Chondrocyte (in vitro differentiated cells): ENCODE measurements around the gene HEBP1. TPM values are rescaled to one million over a fixed set of nuclear protein-coding genes. Genes with fewer than 3 reads are reported as not detected.

Source experiments
- DNase-seq: peaks from one replicate; pipeline ENCODE4 v3.0.0; 2021; ENCODE audit warnings: mixed read lengths, low spot score
- H3K27ac Mint-ChIP-seq: one replicate; pipeline ENCODE4 v1.8.0; 2021; ENCODE audit warnings: mild to moderate bottlenecking, moderate library complexity, mixed read lengths; ENCODE audit not compliant: unreplicated experiment
- H3K27me3 Mint-ChIP-seq: 2 replicates; pipeline ENCODE4 v1.8.0; 2021; ENCODE audit warnings: low read depth, mixed read lengths
- H3K36me3 Mint-ChIP-seq: 2 replicates; pipeline ENCODE4 v1.8.0; 2021; ENCODE audit warnings: low read depth, mixed read lengths
- H3K4me1 Mint-ChIP-seq: 2 replicates; pipeline ENCODE4 v1.8.0; 2021; ENCODE audit warnings: low read depth, mild to moderate bottlenecking, mixed read lengths
- H3K4me3 Mint-ChIP-seq: one replicate; pipeline ENCODE4 v1.8.0; 2021; ENCODE audit warnings: mild to moderate bottlenecking, moderate library complexity, mixed read lengths; ENCODE audit not compliant: unreplicated experiment
- H3K9me3 Mint-ChIP-seq: 2 replicates; pipeline ENCODE4 v1.8.0; 2021; ENCODE audit warnings: low read depth, mixed read lengths
- total RNA-seq: library from RNA; stranded (reverse); gene quantifications from 3 replicates; pipeline ENCODE4 v1.2.1, GENCODE V29; 2021
- TF ChIP-seq, protein P1 (sequence below): fragments of 200-600 bp; sonication (generic); IDR thresholded peaks from 2 replicates; pipeline ENCODE4 v1.5.0; 2021; ENCODE audit warnings: antibody characterized with exemption, mild to moderate bottlenecking, moderate library complexity

Gene HEBP1
- total RNA-seq, 1 donor from 2014 or later = 50.7 TPM

DNA sequence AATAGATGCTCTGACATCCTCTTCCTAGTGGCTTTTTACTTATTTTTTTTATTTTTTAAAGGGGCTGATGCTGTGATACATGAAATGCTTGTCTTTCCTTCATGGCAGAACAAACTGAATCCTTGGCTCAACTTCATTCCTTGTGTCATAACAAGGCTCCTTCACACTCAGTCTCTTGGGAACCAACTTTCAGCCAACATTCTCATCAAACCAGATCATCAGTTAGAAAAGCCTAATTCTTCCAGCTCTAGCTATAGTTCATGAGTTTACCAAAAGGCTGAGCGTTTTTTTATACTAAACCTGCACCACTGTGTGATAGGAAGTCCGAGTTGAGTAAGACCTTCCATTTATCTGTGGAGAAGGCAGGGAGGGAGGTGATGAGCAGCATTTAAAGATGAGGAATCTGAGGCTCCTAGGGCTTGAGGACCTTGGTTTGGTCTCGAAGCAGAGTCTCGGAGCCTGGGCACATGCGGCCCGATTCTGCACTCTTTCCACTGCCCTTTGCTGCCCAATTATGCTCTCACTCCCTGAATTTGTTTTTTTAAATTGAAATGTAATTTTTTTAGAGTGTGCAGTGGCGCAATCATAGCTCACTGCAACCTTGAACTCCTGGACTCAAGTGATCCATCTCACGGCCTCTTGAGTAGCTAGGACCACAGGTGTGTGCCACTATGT, 56.3 kb downstream of the HEBP1 start:
- DNase-seq = no peak
- Mint-ChIP-seq H3K36me3 (no peaks in the 10 kb centered on the region), H3K9me3 (no peaks in the 10 kb centered on the region), H3K4me3 (no peak overlapping the region), H3K27ac (no peak overlapping the region), H3K27me3 (no peaks in the 10 kb centered on the region), H3K4me1 (no peaks in the 10 kb centered on the region)
- TF ChIP-seq, protein P1, sequence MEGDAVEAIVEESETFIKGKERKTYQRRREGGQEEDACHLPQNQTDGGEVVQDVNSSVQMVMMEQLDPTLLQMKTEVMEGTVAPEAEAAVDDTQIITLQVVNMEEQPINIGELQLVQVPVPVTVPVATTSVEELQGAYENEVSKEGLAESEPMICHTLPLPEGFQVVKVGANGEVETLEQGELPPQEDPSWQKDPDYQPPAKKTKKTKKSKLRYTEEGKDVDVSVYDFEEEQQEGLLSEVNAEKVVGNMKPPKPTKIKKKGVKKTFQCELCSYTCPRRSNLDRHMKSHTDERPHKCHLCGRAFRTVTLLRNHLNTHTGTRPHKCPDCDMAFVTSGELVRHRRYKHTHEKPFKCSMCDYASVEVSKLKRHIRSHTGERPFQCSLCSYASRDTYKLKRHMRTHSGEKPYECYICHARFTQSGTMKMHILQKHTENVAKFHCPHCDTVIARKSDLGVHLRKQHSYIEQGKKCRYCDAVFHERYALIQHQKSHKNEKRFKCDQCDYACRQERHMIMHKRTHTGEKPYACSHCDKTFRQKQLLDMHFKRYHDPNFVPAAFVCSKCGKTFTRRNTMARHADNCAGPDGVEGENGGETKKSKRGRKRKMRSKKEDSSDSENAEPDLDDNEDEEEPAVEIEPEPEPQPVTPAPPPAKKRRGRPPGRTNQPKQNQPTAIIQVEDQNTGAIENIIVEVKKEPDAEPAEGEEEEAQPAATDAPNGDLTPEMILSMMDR = no peak

DNA sequence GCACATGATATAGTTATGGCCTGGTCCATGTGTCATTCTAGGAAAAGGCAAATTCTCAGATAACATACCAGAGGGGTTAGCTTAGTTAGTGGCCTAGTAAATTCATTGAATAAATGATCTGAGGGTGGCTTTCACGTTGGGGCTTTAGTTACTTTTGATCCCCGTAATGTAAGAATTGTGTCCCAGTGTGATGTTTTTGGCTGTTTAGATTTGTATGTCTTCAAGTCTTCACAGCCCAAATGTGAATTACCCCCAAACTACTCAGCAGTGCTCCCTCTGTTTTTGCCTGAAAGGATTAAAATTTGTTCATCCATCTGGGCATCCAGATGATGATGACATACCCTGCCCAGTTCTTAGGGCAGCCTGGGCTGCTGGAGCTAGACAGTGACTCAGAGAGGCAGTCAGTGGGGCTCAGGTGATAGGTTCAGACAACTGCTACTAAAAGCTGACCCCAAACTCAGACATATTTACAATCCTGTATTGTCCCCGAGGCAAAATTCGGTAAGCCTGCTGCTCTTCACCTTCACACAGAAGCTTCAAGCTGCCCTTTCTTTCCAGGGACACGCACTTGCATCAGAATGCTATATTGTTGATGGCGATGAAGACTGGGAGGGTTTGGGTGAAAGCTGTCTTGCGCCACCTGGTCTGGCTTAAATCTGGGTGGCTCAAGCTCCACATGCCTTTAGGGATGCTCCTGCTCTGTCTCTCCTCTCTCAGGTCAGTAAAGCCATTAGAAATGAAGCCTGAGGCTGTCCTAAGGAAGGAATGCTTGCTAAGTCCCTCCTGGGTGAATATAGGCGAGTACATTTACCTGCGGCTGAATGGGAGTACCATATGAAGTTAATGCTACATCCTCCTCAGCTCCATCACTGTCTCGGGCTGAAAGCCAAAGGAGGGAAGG, 58.4 kb downstream of the HEBP1 start:
- Mint-ChIP-seq H3K4me3 (no peak overlapping the region), H3K9me3 (no peaks in the 10 kb centered on the region), H3K4me1 (no peaks in the 10 kb centered on the region), H3K27ac (no peak overlapping the region), H3K27me3 (no peaks in the 10 kb centered on the region), H3K36me3 (no peaks in the 10 kb centered on the region)
- no peak for DNase-seq
- TF ChIP-seq, protein P1 = no peak

DNA sequence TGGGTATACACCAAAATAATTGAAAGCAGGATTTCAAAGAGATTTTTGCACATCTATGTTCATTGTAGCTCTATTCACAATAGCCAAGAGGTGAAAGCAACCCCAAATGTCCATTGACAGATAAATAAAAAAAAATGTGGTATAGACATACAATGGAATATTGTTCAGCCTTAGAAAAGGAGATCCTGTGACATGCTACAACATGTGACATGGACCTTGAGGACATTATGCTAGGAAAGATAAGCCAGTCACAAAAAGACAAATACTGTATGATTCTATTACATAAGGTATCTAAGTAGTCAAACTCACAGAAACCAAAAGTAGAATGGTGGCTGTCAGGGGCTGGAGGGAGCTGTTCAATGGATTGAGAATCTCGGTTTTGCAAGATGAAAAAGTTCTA, 60.2 kb downstream of the HEBP1 start:
- Mint-ChIP-seq H3K4me1 (no peaks in the 10 kb centered on the region), H3K36me3 (no peaks in the 10 kb centered on the region), H3K9me3 (no peaks in the 10 kb centered on the region), H3K27ac (no peak overlapping the region), H3K4me3 (no peak overlapping the region), H3K27me3 (no peaks in the 10 kb centered on the region)
- TF ChIP-seq, protein P1 = no peak
- no peak for DNase-seq

DNA sequence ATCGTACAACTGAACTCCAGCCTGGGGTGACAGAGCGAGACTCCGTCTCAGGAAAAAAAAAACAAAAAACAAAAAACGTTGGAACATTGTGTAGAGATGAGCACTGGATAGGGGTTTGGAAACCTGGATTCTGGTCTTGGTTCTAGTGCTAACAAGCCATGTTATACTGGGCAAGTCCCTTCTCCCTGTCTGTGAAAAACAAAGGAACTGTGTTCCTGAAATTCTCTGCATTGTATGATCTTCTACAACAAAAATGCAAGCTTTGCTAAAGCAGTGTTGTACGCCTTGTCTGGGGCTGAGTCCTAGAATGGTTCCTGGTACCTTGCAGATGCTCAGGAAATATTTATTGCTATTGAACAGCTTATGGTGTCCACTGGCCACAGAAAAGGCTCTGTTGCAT, 61.5 kb downstream of the HEBP1 start:
- TF ChIP-seq, protein P1 = no peak
- H3K4me1 Mint-ChIP-seq = no peaks in the 10 kb centered on the region
- no peaks in the 10 kb centered on the region for H3K9me3 Mint-ChIP-seq
- H3K27me3 Mint-ChIP-seq = no peaks in the 10 kb centered on the region
- H3K4me3 Mint-ChIP-seq = no peak overlapping the region
- no peak overlapping the region for H3K27ac Mint-ChIP-seq
- H3K36me3 Mint-ChIP-seq = no peaks in the 10 kb centered on the region
- DNase-seq = no peak

DNA sequence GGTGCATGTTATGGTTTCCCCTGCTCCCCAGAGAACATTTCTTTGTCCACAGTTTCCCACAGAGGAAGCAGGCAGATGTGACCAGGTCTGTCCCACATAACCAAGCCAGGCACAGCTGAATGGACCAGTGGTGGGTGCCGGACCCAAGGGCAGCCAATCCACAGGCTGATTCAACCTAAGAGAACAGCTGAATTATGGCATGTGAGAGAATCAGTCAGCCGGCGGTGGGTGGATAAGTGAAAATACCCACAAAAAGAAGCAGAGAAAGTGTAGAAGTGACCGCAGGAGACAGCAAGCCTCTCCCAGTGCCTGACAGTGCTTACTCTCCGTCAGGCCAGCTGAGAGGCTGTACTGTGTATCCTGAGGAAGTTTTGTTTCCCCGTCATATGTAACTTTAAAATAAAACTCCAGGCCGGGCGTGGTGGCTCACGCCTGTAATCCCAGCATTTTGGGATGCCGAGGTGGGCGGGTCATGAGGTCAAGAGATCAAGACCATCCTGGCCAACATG, 63.0 kb downstream of the HEBP1 start:
- Mint-ChIP-seq H3K4me3 (no peak overlapping the region), H3K36me3 (no peaks in the 10 kb centered on the region), H3K27me3 (no peaks in the 10 kb centered on the region), H3K9me3 (no peaks in the 10 kb centered on the region), H3K27ac (no peak overlapping the region), H3K4me1 (no peaks in the 10 kb centered on the region)
- TF ChIP-seq, protein P1 = no peak
- DNase-seq = no peak
